Sigmoid colon (tissue), 4 donors: ENCODE results near the gene TMEM129.

Source experiments
- CTCF ChIP-seq, 4 experiments: fragments of 450-650 bp in 3 of 4; fragments of 200-600 bp in 1 of 4; IDR thresholded peaks; one replicate each; pipeline ENCODE4 v1.5.1; 2016 to 2019; ENCODE audit warnings: antibody characterized with exemption in 4 of 4, mild to moderate bottlenecking in 3 of 4, moderate library complexity in 2 of 4
- POLR2A ChIP-seq, 2 donors: fragments of 450-650 bp; IDR thresholded peaks; one replicate each; pipeline ENCODE4 v1.6.1; 2016; ENCODE audit warnings: antibody characterized with exemption in 2 of 2, mild to moderate bottlenecking in 2 of 2, moderate library complexity in 2 of 2
- POLR2AphosphoS5 ChIP-seq, 4 donors: sonication (generic); formaldehyde crosslinking; IDR thresholded peaks; one replicate each; pipeline ENCODE4 v1.6.1; 2017; ENCODE audit warnings: antibody characterized with exemption in 4 of 4

DNA sequence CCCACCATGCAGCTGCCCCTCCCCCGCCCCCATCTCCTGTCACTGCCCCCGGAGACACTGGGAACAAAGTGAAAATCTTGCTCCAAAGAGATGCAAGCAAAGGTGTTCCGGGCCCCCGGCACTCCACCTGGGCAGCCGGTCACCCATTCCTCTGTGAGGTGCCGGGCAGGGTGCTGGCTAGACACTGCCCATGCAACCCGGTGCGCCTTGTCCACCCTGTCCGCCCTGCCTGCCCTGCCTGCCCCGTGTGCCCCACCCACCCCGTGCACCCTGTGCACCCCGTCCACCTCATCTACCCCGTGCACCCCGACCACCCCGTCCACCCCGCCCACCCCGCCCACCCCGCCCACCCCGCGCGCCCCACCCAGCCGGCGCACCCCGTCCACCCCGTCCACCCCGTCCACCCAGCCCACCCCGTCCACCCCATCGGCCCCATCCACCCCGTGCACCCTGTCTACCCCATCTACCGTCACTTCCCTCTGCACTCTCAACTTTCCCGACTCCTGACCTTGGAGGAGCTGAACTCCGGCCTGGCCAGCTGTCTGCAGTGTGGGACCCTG is 40.1 kb upstream of the TMEM129 start:
- TF ChIP-seq POLR2A (IDR thresholded peaks at IDR 0.05) (no peak), POLR2AphosphoS5 (IDR thresholded peaks at IDR 0.05) (no peak), CTCF (IDR thresholded peaks at IDR 0.05) (no peak)
